Muscle layer of colon (tissue), 2 donors: ENCODE results near the gene SF3B6.
"Not testable (repeated sequence)": the region's sequence is repeated elsewhere in the genome, so short reads cannot be mapped to it uniquely, and the experiment has no call there.

Experiments
- H3K27ac ChIP-seq: one replicate; pipeline ENCODE4 v1.7.0; 2013; ENCODE audit warnings: low read depth, mild to moderate bottlenecking, low read length, moderate library complexity
- H3K27me3 ChIP-seq, 2 donors: one replicate each; pipeline ENCODE4 v1.7.0; 2013; ENCODE audit warnings: low read length in 2 of 2, mild to moderate bottlenecking in 2 of 2; ENCODE audit not compliant: insufficient read depth in 2 of 2, control insufficient read depth in 1 of 2
- H3K36me3 ChIP-seq: one replicate; pipeline ENCODE4 v1.7.0; 2013; ENCODE audit warnings: mild to moderate bottlenecking, low read length; ENCODE audit not compliant: insufficient read depth
- H3K4me1 ChIP-seq: one replicate; pipeline ENCODE4 v1.7.0; 2013; ENCODE audit warnings: mild to moderate bottlenecking, low read length; ENCODE audit not compliant: insufficient read depth
- H3K4me3 ChIP-seq, 2 donors: one replicate each; pipeline ENCODE4 v1.7.0; 2013; ENCODE audit warnings: low read length in 2 of 2, low read depth in 1 of 2, mild to moderate bottlenecking in 1 of 2, moderate library complexity in 1 of 2
- H3K9ac ChIP-seq: one replicate; pipeline ENCODE4 v1.7.0; 2013; ENCODE audit warnings: low read length
- H3K9me3 ChIP-seq: one replicate; pipeline ENCODE4 v1.7.0; 2013; ENCODE audit warnings: mild to moderate bottlenecking, low read length
- donor health status: abdominal sarcoma.
- donor health status: Adenocarcinoma of cecum.

Gene SF3B6

DNA sequence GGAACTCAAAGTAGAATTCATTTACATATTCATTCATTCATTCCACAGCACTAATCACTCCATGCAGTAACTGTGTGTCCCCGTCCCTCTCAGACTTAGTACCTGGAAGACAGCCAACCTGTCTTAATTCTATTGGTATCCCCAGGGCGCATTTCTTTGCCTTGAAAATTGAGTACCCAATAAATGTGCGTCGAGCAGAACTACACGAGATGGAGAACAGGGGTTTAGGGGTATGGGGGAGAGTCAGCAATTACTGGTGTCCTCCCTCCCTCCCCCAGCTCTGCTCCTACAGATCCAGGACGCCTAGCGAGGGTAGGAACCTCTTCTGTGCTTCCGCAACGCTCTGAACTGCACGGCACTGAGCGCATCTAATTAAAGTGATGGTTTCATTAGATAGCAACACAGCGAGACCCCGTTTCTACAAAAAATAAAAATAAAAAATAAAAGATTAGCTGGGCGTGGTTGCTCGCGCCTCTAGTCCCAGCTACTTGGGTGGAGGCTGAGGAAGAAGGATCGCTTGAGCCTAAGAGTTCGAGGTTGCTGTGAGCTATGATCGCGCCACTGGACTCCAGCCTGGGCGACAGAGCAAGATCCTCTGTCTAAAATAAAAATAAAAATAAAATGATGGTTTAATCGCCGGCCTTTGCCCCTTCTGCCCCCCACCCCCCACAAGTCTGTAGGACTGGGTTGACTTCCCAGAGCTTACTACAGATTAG lies 27.2 kb downstream of the SF3B6 start:
- Histone ChIP-seq H3K27ac (peak overlapping the region; percentile 13), H3K9ac (no peak overlapping the region), H3K4me3 (peak overlapping the region; percentile 61 to 79)

DNA sequence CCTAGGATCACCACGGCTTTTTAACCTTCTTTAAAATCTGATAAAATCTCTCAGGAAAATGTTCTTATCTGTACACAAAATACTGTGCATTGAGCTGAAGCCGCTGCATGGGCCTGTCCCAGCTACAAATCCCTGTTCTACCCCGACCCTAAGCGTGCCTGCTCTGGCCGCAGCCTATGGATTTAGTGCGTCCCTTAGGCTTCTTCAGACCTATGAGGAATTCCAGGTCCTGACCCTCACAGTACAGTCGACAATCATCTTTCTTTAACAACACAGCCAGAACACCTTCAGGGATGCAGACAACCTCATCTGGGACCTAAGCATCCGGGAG lies 28.5 kb downstream of the SF3B6 start:
- H3K4me1 ChIP-seq: peaks cover 15% of the 10 kb centered on the region
- no peaks in the 10 kb centered on the region for H3K36me3 ChIP-seq
- peak overlapping the region; percentile 73 to 80 for H3K4me3 ChIP-seq
- no peaks in the 10 kb centered on the region for H3K9me3 ChIP-seq
- H3K27ac ChIP-seq: no peak overlapping the region
- no peak overlapping the region for H3K9ac ChIP-seq
- peaks cover 0 to 5% of the 10 kb centered on the region in 2 donors for H3K27me3 ChIP-seq

More for the DNA sequence above, 27.2 kb downstream of the SF3B6 start:
- Histone ChIP-seq H3K9me3 (no peaks in the 10 kb centered on the region), H3K27me3 (peaks cover 0 to 5% of the 10 kb centered on the region in 2 donors), H3K4me1 (peaks cover 15% of the 10 kb centered on the region), H3K36me3 (no peaks in the 10 kb centered on the region)

DNA sequence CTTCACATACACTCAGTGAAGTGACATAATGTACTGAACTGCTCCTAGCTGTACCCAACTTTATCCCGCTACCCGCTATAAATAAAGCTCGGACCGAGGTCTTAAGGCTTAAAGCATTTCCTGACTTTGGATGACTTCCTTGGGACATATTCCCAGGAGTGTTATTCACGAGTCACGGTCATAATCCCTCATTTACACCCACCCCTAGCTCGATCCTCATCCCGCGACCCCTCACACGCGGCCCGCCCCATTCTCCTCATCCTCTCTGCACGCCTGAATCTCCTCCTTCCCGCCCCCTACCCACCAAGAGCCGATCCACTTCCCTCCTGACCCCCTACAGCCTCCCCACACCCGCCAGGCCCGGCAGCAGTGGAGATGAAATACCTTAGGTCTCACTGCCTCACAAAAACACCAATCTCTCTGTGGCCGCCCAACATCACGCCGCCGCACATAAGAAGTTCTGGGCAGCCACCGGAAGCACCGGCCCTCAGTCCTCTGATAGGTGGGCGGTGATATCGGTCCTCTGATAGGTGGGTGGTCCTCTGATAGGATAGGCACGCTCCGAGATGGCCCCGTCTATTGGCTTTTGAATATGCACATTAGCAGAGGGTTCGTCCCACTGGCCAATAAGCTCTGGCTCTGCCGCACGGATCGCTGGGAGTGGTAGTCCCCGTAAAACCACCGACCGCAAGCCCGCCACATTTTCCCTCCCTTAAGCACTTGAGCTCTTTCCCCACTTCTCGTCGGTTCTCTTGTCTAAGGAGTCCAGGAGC lies 29.0 kb downstream of the SF3B6 start, which contains the start of gene WDCP:
WDCP (minus strand) TSS at position 462 of the 773 bp plus-strand sequence. CDS start 7,897 bp downstream, outside the sequence.
- peak within 1 kb of the TSS; percentile 77 for H3K27ac ChIP-seq
- H3K36me3 ChIP-seq: no peaks in the 10 kb centered on the region
- H3K4me1 ChIP-seq: peaks cover 15% of the 10 kb centered on the region
- peaks cover 0 to 5% of the 10 kb centered on the region in 2 donors for H3K27me3 ChIP-seq
- peak within 1 kb of the TSS; percentile 73 to 80 for H3K4me3 ChIP-seq
- H3K9me3 ChIP-seq: no peaks in the 10 kb centered on the region
- peak within 1 kb of the TSS; percentile 52 for H3K9ac ChIP-seq

DNA sequence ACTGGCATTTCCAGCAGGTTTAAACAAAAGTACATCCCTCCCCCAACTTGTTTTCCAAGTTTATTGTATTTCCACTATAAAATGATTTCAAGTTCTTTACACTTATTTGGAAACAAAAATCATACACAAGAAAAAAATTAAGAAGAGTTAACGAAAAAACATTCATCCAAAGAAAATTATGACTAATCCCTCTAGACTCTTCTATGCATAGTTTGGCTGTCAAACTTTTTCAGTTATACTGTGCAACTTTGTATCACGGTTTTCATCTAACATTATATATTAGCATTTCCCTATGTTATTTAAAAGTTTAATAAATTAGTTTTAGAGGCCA lies 29.6 kb downstream of the SF3B6 start:
- Histone ChIP-seq H3K36me3 (no peaks in the 10 kb centered on the region), H3K4me1 (peaks cover 15% of the 10 kb centered on the region), H3K9ac (peak overlapping the region; percentile 52), H3K27ac (no peak overlapping the region), H3K4me3 (peak overlapping the region; percentile 73 to 80), H3K27me3 (peaks cover 0 to 5% of the 10 kb centered on the region in 2 donors), H3K9me3 (no peaks in the 10 kb centered on the region)

DNA sequence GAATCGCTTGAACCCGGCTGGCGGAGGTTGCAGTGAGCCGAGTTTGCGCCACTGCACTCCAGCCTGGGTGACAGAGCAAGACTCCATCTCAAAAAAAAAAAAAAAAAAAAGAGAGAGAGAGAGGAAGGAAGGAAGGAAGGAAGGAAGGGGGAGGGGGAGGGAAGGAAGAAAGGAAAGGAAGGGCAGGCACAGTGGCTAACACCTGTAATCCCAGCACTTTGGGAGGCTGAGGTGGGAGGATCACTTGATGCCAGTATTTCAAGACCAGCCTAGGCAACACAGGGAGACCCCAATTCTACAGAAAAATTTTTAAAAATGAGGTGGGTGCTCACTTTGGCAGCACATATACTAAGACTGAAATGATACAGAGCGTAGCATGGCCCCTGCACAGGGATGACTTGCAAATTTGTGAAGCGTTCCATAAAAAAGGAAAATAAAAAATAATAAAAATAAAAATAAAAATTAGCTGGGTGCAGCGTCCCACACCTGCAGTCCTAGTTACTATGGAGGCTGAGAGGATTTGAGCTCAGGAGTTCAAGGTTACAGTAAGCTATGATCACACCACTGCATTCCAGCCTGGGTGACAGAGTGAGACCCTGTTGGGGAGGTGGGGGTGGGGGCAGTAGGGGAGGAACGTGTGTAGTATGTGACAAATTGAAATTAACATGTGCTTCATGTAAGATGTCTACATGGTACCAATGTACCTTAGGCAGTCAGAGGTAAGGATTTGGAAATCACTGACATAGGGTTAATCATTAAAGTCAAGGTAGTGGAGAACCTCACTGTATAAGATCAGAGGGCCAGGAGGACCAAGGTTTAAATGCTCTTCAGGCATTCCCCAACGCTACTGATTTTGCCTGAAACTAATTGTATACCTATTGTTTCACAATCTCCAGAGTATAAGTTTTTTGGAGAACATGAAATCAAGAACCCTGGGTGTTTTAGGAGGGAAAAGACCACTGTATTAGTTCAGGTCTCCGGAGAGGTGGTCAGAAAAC lies 30.3 kb downstream of the SF3B6 start:
- H3K9me3 ChIP-seq: no peaks in the 10 kb centered on the region
- H3K27ac ChIP-seq: no peak overlapping the region
- peak overlapping the region in 1 of 2 donors; percentile 80 for H3K4me3 ChIP-seq

DNA sequence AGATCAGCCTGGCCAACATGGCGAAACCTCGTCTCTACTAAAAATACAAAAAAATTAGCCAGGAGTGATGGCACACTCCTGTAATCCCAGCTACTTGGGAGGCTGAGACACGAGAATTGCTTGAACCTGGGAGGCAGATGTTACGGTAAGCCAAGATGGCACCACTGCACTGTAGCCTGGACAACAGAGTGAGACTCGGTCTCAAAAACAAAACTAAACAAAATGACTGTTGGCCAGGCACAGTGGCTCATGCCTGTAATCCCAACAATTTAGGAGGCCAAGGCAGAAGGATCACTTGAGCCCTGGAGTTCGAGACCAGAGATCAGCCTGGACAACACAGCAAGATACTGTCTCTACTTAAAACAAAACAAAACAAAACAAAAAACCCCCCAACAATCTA lies 33.0 kb downstream of the SF3B6 start:
- not testable (repeated sequence) for H3K4me3 ChIP-seq, H3K9ac ChIP-seq, H3K27ac ChIP-seq, H3K9me3 ChIP-seq, H3K27me3 ChIP-seq, H3K4me1 ChIP-seq
- peaks cover 12% of the 10 kb centered on the region for H3K36me3 ChIP-seq

More for the DNA sequence above, 30.3 kb downstream of the SF3B6 start:
- Histone ChIP-seq H3K27me3 (peaks cover 0 to 5% of the 10 kb centered on the region in 2 donors), H3K36me3 (no peaks in the 10 kb centered on the region), H3K9ac (no peak overlapping the region), H3K4me1 (peaks cover 15% of the 10 kb centered on the region)

DNA sequence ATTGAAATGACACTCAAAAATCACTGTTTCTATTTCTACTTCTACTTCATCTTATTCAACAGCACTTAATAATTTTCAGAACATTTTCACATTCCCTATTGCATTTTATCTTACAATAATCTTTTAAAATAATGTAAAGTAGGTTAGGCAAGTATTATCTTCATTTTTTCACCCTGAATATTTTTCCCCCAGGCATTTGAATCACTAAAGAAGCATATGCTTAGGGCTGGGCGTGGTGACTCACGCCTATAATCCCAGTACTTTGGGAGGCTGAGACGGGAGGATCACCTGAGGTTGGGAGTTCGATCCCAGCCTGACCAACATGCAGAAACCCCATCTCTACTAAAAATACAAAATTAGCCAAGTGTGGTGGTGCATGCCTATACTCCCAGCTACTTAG lies 35.6 kb downstream of the SF3B6 start:
- no peaks in the 10 kb centered on the region for H3K4me1 ChIP-seq
- H3K27ac ChIP-seq: no peak overlapping the region
- no peak overlapping the region for H3K9ac ChIP-seq

DNA sequence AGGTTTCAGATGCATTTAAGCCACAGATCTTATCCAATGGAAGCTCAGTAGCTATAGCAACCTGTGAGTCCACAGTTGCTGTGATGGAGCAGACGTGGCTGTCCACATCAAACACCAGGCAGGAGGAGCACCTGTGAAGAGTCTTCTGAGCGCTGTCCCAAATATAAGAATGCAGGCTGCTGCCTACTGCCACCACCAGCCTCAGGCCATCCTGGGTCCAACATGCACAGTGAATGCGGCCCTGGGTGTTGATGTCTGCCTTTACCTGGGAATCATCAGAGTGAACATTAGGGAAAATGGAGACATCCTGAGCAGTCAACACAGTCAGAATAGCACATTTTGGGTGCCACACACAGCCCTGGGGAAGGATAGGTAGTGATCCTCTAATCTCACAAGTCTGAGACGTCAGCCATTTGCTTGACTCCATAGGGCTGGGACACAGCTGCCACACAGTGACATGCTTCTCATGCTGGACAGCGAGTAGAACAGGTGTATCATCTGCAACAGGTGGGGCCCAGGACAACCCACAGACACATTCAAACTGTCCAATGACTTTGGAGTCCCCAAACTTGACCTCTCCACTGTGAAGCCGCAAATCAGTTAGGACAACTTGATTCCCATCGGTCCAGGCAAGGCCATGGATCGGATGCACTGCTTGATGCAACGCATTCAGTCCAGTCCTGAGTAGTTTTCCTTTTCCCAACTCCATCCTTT lies 37.2 kb downstream of the SF3B6 start:
- Histone ChIP-seq H3K27me3 (no peaks in the 10 kb centered on the region), H3K9me3 (no peaks in the 10 kb centered on the region), H3K9ac (no peak overlapping the region), H3K4me3 (no peak overlapping the region), H3K27ac (no peak overlapping the region), H3K36me3 (peaks cover 22% of the 10 kb centered on the region), H3K4me1 (no peaks in the 10 kb centered on the region)

More for the DNA sequence above, 35.6 kb downstream of the SF3B6 start:
- Histone ChIP-seq H3K4me3 (no peak overlapping the region), H3K36me3 (peaks cover 22% of the 10 kb centered on the region), H3K27me3 (no peaks in the 10 kb centered on the region), H3K9me3 (no peaks in the 10 kb centered on the region)

DNA sequence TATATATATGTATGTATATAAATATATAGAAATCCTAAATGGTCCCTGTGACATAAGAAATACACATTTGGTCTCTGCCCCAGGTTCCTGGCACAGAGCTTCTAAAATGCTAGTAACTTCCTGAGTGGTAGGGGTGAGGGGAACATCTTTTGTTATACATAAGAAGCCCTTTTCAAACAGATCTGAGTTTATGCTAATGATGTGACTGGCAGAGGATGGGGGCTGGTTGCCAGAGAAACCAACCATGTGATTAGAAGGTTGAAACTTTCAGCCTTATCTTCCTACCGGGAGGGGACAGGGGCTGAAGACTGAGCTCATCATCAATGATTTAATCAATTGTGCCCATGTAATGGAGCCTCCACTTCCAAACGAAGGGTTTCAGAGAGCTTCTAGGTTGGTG lies 49.9 kb downstream of the SF3B6 start:
- H3K4me3 ChIP-seq: no peak overlapping the region
- no peak overlapping the region for H3K9ac ChIP-seq
- H3K27me3 ChIP-seq: no peaks in the 10 kb centered on the region
- H3K36me3 ChIP-seq: peaks cover 26% of the 10 kb centered on the region
- no peaks in the 10 kb centered on the region for H3K4me1 ChIP-seq
- no peak overlapping the region for H3K27ac ChIP-seq
- H3K9me3 ChIP-seq: no peaks in the 10 kb centered on the region

DNA sequence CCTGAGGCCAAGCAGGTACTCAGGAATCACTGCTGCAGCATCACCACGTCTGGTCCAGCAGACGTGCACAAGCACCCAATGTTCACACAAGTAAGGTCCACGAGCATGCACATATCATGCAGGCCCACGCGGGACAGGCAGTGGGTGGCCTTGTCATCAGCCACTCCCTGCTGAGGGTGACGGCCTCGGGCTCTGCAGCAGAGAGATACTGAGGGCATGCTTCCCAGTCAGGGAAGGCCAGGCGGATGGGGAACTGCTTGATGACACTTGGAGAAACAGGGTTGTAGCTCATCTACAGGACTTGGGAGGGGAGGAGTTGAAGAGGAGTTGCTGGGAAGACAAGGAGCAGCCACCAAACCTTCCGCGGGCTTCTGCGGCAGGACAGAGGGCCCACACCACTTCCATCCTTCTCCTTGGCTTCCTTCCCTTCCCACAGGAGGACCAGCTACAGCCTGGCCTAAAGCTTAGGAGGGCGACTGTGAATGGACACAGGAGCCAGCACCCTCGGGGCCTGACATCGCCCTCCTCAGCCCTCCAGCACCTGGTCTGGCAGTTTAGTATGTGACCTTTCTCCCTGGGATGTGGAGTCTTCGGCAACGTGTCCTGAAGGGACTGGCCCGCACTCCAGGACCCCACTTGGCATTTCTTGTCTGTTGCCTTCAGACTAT lies 51.0 kb downstream of the SF3B6 start:
- Histone ChIP-seq H3K27me3 (no peaks in the 10 kb centered on the region), H3K9me3 (no peaks in the 10 kb centered on the region), H3K4me1 (no peaks in the 10 kb centered on the region), H3K9ac (no peak overlapping the region), H3K36me3 (peaks cover 18% of the 10 kb centered on the region), H3K27ac (no peak overlapping the region), H3K4me3 (no peak overlapping the region)
